CD4-positive, alpha-beta T cell (primary cell): ENCODE data around the gene P3H2. TPM values are rescaled to one million over a fixed set of nuclear protein-coding genes. Genes with fewer than 3 reads are reported as not detected.
"Not testable (repeated sequence)": the region's sequence is repeated elsewhere in the genome, so short reads cannot be mapped to it uniquely, and the experiment has no call there.

Experiments
- ATAC-seq: fragments of 200-7000 bp; cut with Tn5 transposase; one replicate; pipeline ENCODE4 v1.10.0; 2022; ENCODE audit warnings: mild to moderate bottlenecking; ENCODE audit not compliant: poor library complexity
- CTCF ChIA-PET: fragments of 350-600 bp; sonication (Branson Sonifier 250); formaldehyde crosslinking; loops from one replicate; lab custom pipeline; 2021; ENCODE audit warnings: antibody characterized with exemption, inconsistent platforms; lab: Charles Lee
- POLR2A ChIA-PET: fragments of 350-600 bp; sonication (Branson Sonifier 250); formaldehyde crosslinking; loops from one replicate; lab custom pipeline; 2021; ENCODE audit warnings: antibody characterized with exemption, inconsistent platforms; lab: Charles Lee
- DNase-seq, 14 experiments: peaks; one replicate each; pipeline ENCODE4 v3.0.0-alpha.2; 2013 to 2020; ENCODE audit warnings: mixed read lengths in 2 of 14
- H3K27ac ChIP-seq, 2 donors: one replicate each; pipeline versions ENCODE4 v1.5.1 to v1.7.0; 2013; ENCODE audit warnings: low read length in 2 of 2, low read depth in 1 of 2, mild to moderate bottlenecking in 1 of 2
- H3K27me3 ChIP-seq, 2 experiments: 1 replicate in 1 of 2; 2 replicates in 1 of 2; pipeline versions ENCODE4 v1.6.1 to v1.7.0; 2013; ENCODE audit warnings: low read length in 2 of 2, control low read depth in 1 of 2, mild to moderate bottlenecking in 1 of 2, moderate library complexity in 1 of 2; ENCODE audit not compliant: insufficient read depth in 2 of 2, control insufficient read depth in 1 of 2
- H3K36me3 ChIP-seq: one replicate; pipeline ENCODE4 v1.6.1; 2013; ENCODE audit warnings: low read length, control low read depth; ENCODE audit not compliant: insufficient read depth
- H3K4me1 ChIP-seq: one replicate; pipeline ENCODE4 v1.6.1; 2013; ENCODE audit warnings: low read length, control low read depth; ENCODE audit not compliant: insufficient read depth
- H3K4me3 ChIP-seq: one replicate; pipeline ENCODE4 v1.5.1; 2013; ENCODE audit warnings: mild to moderate bottlenecking, low read length, moderate library complexity
- H3K9me3 ChIP-seq, 2 experiments: 1 replicate in 1 of 2; 2 replicates in 1 of 2; pipeline versions ENCODE4 v1.6.1 to v1.7.0; 2013; ENCODE audit warnings: low read length in 2 of 2, mild to moderate bottlenecking in 2 of 2, control low read depth in 1 of 2, moderate library complexity in 1 of 2; ENCODE audit not compliant: control insufficient read depth in 1 of 2, insufficient read depth in 1 of 2
- H3K27ac Mint-ChIP-seq: one replicate; pipeline ENCODE4 v1.8.0; 2020; ENCODE audit warnings: mixed read lengths
- H3K27me3 Mint-ChIP-seq: one replicate; pipeline ENCODE4 v1.8.0; 2021; ENCODE audit warnings: mixed read lengths
- H3K36me3 Mint-ChIP-seq: one replicate; pipeline ENCODE4 v1.8.0; 2021; ENCODE audit warnings: low read depth, mixed read lengths
- H3K4me1 Mint-ChIP-seq: one replicate; pipeline ENCODE4 v1.8.0; 2021; ENCODE audit warnings: low read depth, mixed read lengths
- H3K4me3 Mint-ChIP-seq: one replicate; pipeline ENCODE4 v1.8.0; 2020; ENCODE audit warnings: mild to moderate bottlenecking, mixed read lengths
- H3K9me3 Mint-ChIP-seq: one replicate; pipeline ENCODE4 v1.8.0; 2020; ENCODE audit warnings: mixed read lengths
- intact Hi-C, 2 experiments: fragments of 100-400 bp; cut with DNase I in 1 of 2; cut with micrococcal nuclease in 1 of 2; formaldehyde crosslinking; loops; one replicate each; pipeline versions ENCODE4 v1.15.1 to v1.9.0; 2023 to 2025; cut with DNase I, micrococcal nuclease
- total RNA-seq, 174 experiments: library from RNA in 2 of 174; stranded (reverse) in 2 of 174; gene quantifications; one replicate each; pipeline ENCODE4 v1.2.3 and lab custom pipeline; 2021 to 2026
- TF ChIP-seq, protein P1 (sequence below): fragments of 200-600 bp; IDR thresholded peaks from one replicate; pipeline ENCODE4 v1.8.0; 2022; ENCODE audit warnings: antibody characterized with exemption, mild to moderate bottlenecking

The P3H2 gene
- total RNA-seq, 2 experiments from 2014 or later: not detected

DNA sequence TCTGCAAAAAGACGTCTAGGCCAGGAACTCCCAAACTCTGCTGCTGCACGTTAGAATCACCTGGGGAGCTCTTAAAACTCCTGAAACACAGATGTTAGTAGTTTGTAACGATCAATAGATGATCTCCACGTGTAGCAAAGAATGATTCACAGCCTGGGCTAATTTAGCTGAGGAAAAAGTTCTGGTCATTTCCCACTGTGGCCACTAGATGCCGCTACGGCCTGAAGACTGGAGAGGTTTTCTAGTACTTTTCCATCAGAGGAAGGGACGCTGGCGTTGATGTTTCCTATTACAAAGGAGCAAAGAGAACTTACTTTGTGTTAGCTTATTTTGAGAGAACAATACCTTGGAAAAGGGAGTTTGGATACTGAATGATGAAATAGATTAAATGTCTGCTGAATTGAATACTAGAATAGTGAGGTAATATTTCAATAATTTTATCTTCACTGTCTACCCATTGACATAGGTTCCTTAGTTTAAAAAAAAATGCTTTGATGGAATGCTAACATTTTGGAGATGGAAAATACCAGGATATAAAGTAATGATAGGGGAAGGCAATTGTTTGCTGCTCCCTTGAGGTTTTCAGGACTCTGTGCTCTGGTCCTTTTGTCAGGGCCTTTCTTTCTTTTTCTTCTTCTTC is 159.1 kb downstream of the P3H2 start:
- POLR2A ChIA-PET: interaction anchor here (0.7 to 1.5 kb wide), 2 partner anchors 9 to 177 kb away, joined by 3 to 5 read pairs; no protein-coding TSS in a partner anchor
- no peak overlapping the region for H3K27ac Mint-ChIP-seq

DNA sequence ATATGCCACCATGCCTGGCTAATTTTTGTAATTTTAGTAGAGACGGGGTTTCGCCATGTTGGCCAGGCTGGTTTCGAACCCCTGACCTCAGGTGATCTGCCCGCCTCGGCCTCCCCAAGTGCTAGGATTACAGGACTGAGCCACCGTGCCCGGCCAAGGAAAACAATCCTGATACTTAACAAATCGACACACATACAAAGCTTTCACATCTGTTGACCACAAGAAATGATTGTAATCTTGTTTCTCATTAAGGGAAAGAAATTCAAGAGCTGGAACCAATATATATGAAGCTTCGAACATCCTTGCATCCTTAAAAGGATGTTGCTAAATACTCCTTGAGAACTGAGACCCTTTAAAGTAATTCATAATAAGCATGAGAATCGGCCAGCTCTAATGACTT is 159.6 kb downstream of the P3H2 start:
- not testable (repeated sequence) for DNase-seq, H3K27me3 ChIP-seq, H3K36me3 Mint-ChIP-seq, H3K4me3 ChIP-seq, H3K27ac ChIP-seq, H3K4me3 Mint-ChIP-seq, H3K9me3 Mint-ChIP-seq, ATAC-seq, H3K9me3 ChIP-seq, H3K4me1 Mint-ChIP-seq, H3K36me3 ChIP-seq, H3K27ac Mint-ChIP-seq, H3K4me1 ChIP-seq
- CTCF ChIA-PET: interaction anchor here (0.7 to 1.8 kb wide), 9 partner anchors 9 to 689 kb away, joined by 3 to 11 read pairs (median 3); partner anchors contain the start of gene CLDN1
- POLR2A ChIA-PET: interaction anchor here (0.7 to 1.5 kb wide), 2 partner anchors 10 to 176 kb away, joined by 3 to 5 read pairs; no protein-coding TSS in a partner anchor
- intact Hi-C loops: loop anchor here (5.0 to 10.0 kb wide), 3 partner anchors 234 to 464 kb away; no protein-coding TSS in a partner anchor
- peaks cover 22% of the 10 kb centered on the region for H3K27me3 Mint-ChIP-seq

More for the DNA sequence above, 159.1 kb downstream of the P3H2 start:
- Mint-ChIP-seq H3K9me3 (no peaks in the 10 kb centered on the region), H3K36me3 (no peaks in the 10 kb centered on the region), H3K4me3 (no peak overlapping the region), H3K27me3 (peaks cover 22% of the 10 kb centered on the region), H3K4me1 (peaks cover 7% of the 10 kb centered on the region)
- ATAC-seq (peak; percentile 80), DNase-seq (peak; percentile 32 to 73 (median 53))
- peaks cover 0 to 3% of the 10 kb centered on the region in 2 experiments for H3K27me3 ChIP-seq
- intact Hi-C loops: loop anchor here (5.0 to 10.0 kb wide), 3 partner anchors 233 to 463 kb away; no protein-coding TSS in a partner anchor
- H3K36me3 ChIP-seq: no peaks in the 10 kb centered on the region
- H3K4me3 ChIP-seq: no peak overlapping the region
- CTCF ChIA-PET: interaction anchor here (0.7 to 1.8 kb wide), 10 partner anchors 9 to 689 kb away, joined by 3 to 11 read pairs (median 3); partner anchors contain the start of gene CLDN1
- peaks cover 4% of the 10 kb centered on the region for H3K4me1 ChIP-seq
- H3K27ac ChIP-seq: no peak overlapping the region
- no peaks in the 10 kb centered on the region for H3K9me3 ChIP-seq
- TF ChIP-seq, protein P1, sequence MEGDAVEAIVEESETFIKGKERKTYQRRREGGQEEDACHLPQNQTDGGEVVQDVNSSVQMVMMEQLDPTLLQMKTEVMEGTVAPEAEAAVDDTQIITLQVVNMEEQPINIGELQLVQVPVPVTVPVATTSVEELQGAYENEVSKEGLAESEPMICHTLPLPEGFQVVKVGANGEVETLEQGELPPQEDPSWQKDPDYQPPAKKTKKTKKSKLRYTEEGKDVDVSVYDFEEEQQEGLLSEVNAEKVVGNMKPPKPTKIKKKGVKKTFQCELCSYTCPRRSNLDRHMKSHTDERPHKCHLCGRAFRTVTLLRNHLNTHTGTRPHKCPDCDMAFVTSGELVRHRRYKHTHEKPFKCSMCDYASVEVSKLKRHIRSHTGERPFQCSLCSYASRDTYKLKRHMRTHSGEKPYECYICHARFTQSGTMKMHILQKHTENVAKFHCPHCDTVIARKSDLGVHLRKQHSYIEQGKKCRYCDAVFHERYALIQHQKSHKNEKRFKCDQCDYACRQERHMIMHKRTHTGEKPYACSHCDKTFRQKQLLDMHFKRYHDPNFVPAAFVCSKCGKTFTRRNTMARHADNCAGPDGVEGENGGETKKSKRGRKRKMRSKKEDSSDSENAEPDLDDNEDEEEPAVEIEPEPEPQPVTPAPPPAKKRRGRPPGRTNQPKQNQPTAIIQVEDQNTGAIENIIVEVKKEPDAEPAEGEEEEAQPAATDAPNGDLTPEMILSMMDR: peak; percentile 95

DNA sequence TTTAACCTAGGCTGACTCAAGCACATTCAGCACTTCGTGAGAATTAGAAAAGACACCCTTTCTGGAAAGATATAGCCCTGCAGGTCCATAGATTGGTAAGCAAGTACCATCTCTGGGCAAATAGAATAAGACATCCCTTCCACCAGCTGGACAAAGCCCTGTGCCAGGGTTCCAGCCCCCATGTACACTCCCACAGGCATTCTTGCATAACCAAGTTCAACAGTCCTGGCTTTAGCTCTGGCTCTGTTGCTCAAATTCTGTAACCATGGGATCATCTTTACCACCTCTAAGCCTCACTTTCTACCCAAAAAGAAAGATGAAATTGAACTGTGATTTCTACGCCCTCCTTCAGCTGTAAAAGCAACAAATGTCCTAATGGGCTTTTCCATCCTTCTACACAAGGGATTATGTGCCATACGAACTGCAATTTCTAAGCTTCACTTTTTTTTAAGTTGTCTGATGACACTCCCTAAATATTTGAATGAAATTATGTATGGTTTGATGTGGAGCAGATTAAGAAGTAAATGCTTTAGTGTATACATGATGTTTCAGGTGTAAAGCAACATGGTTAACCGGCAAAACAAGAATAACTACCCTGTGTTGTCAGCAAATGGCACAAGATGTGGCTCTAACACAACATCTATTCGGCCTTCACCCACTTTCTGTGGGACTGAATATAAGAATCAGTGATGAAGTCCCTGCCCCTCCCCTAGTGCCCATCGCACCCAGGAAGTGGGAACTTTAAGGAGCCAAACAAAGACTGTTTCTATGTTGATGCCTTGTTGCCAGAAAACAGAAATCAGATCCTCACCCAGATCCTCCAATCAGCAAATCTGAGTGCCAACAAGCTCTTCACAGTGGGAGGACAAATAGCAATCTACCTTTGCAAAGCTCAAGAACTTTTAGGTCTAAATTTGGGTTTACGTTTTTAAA is 165.7 kb downstream of the P3H2 start:
- Histone ChIP-seq H3K27ac (no peak overlapping the region), H3K4me3 (no peak overlapping the region), H3K9me3 (no peaks in the 10 kb centered on the region), H3K27me3 (peaks cover 0 to 3% of the 10 kb centered on the region in 2 experiments), H3K36me3 (no peaks in the 10 kb centered on the region), H3K4me1 (no peaks in the 10 kb centered on the region)
- no peaks in the 10 kb centered on the region for H3K4me1 Mint-ChIP-seq
- ATAC-seq (no peak), DNase-seq (no peak)
- TF ChIP-seq, protein P1: no peak
- ChIA-PET CTCF (no interaction called here), POLR2A (no interaction called here)
- H3K27me3 Mint-ChIP-seq: peaks cover 12% of the 10 kb centered on the region
- no peaks in the 10 kb centered on the region for H3K36me3 Mint-ChIP-seq
- H3K9me3 Mint-ChIP-seq: no peaks in the 10 kb centered on the region
- H3K4me3 Mint-ChIP-seq: no peak overlapping the region
- intact Hi-C loops: no loop called here
- no peak overlapping the region for H3K27ac Mint-ChIP-seq
